Osteoblast (primary cell): Measurements from ENCODE around the gene USP38. TPM values are rescaled to one million over a fixed set of nuclear protein-coding genes. Genes with fewer than 3 reads are reported as not detected.

ENCODE experiments used
- DNase-seq: peaks from one replicate; pipeline ENCODE4 v3.0.0; 2011; ENCODE audit warnings: low spot score, mixed read lengths; ENCODE audit not compliant: insufficient read length; ENCODE audit errors: missing footprints
- H2AFZ ChIP-seq: 2 replicates; pipeline ENCODE4 v1.6.0; 2011; ENCODE audit warnings: mild to moderate bottlenecking, low read length
- H3K27ac ChIP-seq: 2 replicates; pipeline ENCODE4 v1.5.1; 2011; ENCODE audit warnings: mild to moderate bottlenecking, low read depth, low read length, moderate library complexity
- H3K27me3 ChIP-seq: 2 replicates; pipeline ENCODE4 v1.6.0; 2012; ENCODE audit warnings: mild to moderate bottlenecking, control low read depth, inconsistent platforms, low read length, moderate library complexity; ENCODE audit not compliant: insufficient read depth
- H3K36me3 ChIP-seq: 2 replicates; pipeline ENCODE4 v1.5.1; 2011; ENCODE audit warnings: mild to moderate bottlenecking, low read length, control low read depth, moderate library complexity; ENCODE audit not compliant: insufficient read depth
- H3K4me1 ChIP-seq: 2 replicates; pipeline ENCODE4 v1.5.1; 2011; ENCODE audit warnings: mild to moderate bottlenecking, low read length, control low read depth, moderate library complexity; ENCODE audit not compliant: insufficient read depth
- H3K4me2 ChIP-seq: 2 replicates; pipeline ENCODE4 v1.6.0; 2011; ENCODE audit warnings: mild to moderate bottlenecking, low read length; ENCODE audit not compliant: insufficient read depth
- H3K4me3 ChIP-seq: fragments of 200-600 bp; sonication (generic); 3 replicates; pipeline ENCODE4 v1.5.1; 2012; ENCODE audit warnings: mild to moderate bottlenecking, low read length, inconsistent platforms; ENCODE audit not compliant: insufficient read depth
- H3K79me2 ChIP-seq: 2 replicates; pipeline ENCODE4 v1.6.0; 2012; ENCODE audit warnings: mild to moderate bottlenecking, low read length, control low read depth, inconsistent platforms; ENCODE audit not compliant: insufficient read depth
- H3K9me3 ChIP-seq: 2 replicates; pipeline ENCODE4 v1.5.1; 2011; ENCODE audit warnings: low read depth, low read length, control low read depth
- H4K20me1 ChIP-seq: 2 replicates; pipeline ENCODE4 v1.6.0; 2012; ENCODE audit warnings: mild to moderate bottlenecking, low read length, control low read depth; ENCODE audit not compliant: insufficient read depth
- CTCF ChIP-seq: IDR thresholded peaks from 2 replicates; pipeline ENCODE4 v1.5.1; 2011; ENCODE audit warnings: mild to moderate bottlenecking, low read depth, low read length, moderate library complexity; ENCODE audit errors: extremely low read depth
- total RNA-seq: library from RNA; depleted of rRNA; stranded (reverse); fragments of >200 nt; gene quantifications from 2 replicates; pipeline ENCODE4 v1.2.3, GENCODE V29; 2012

The USP38 gene
- total RNA-seq, 1 donor = 25.7 TPM

GRCh38 chr4:143247866-143248265, 63.1 kb downstream of the USP38 start:
- peaks cover 5% of the 10 kb centered on the region for H3K4me1 ChIP-seq
- no peaks in the 10 kb centered on the region for H4K20me1 ChIP-seq
- no peaks in the 10 kb centered on the region for H3K79me2 ChIP-seq
- no peak overlapping the region for H3K27ac ChIP-seq
- no peak overlapping the region for H2AFZ ChIP-seq
- no peaks in the 10 kb centered on the region for H3K9me3 ChIP-seq
- no peaks in the 10 kb centered on the region for H3K27me3 ChIP-seq
- no peaks in the 10 kb centered on the region for H3K36me3 ChIP-seq
- H3K4me2 ChIP-seq = no peak overlapping the region
- no peak for TF ChIP-seq CTCF
- DNase-seq = no peak
- H3K4me3 ChIP-seq = no peak overlapping the region

- no peak overlapping the region for H3K4me2 ChIP-seq
Observed at GRCh38 chr4:143248827-143249226, 64.1 kb downstream of the USP38 start.

GRCh38 chr4:143250617-143251016, 65.9 kb downstream of the USP38 start:
- H3K27me3 ChIP-seq = no peaks in the 10 kb centered on the region
- no peak overlapping the region for H2AFZ ChIP-seq
- peaks cover 5% of the 10 kb centered on the region for H3K4me1 ChIP-seq
- H3K27ac ChIP-seq = no peak overlapping the region
- H4K20me1 ChIP-seq = no peaks in the 10 kb centered on the region
- DNase-seq = no peak
- H3K4me2 ChIP-seq = no peak overlapping the region
- no peaks in the 10 kb centered on the region for H3K36me3 ChIP-seq
- H3K79me2 ChIP-seq = no peaks in the 10 kb centered on the region
- no peaks in the 10 kb centered on the region for H3K9me3 ChIP-seq
- TF ChIP-seq CTCF = no peak
- no peak overlapping the region for H3K4me3 ChIP-seq

More at GRCh38 chr4:143248827-143249226, 64.1 kb downstream of the USP38 start:
- Histone ChIP-seq H3K4me3 (no peak overlapping the region), H3K27me3 (no peaks in the 10 kb centered on the region), H3K36me3 (no peaks in the 10 kb centered on the region), H3K9me3 (no peaks in the 10 kb centered on the region), H3K79me2 (no peaks in the 10 kb centered on the region), H3K27ac (no peak overlapping the region), H4K20me1 (no peaks in the 10 kb centered on the region), H3K4me1 (peaks cover 5% of the 10 kb centered on the region), H2AFZ (no peak overlapping the region)
- no peak for TF ChIP-seq CTCF
- DNase-seq = no peak

- DNase-seq = no peak
- no peaks in the 10 kb centered on the region for H4K20me1 ChIP-seq
- H3K79me2 ChIP-seq = no peaks in the 10 kb centered on the region
- H2AFZ ChIP-seq = no peak overlapping the region
- no peaks in the 10 kb centered on the region for H3K36me3 ChIP-seq
- no peak overlapping the region for H3K4me3 ChIP-seq
- no peak overlapping the region for H3K27ac ChIP-seq
- no peaks in the 10 kb centered on the region for H3K27me3 ChIP-seq
- TF ChIP-seq CTCF = no peak
- no peak overlapping the region for H3K4me2 ChIP-seq
- H3K4me1 ChIP-seq = peaks cover 5% of the 10 kb centered on the region
- H3K9me3 ChIP-seq = no peaks in the 10 kb centered on the region
Observed at GRCh38 chr4:143251348-143251747, 66.6 kb downstream of the USP38 start.
